OCI-LY1 (cell line): ENCODE measurements around the gene SUGCT.

Source experiments
- H2AFZ ChIP-seq: fragments of 200-600 bp; sonication (generic), shearing (Covaris generic); 2 replicates; pipeline ENCODE4 v1.6.0; 2014; ENCODE audit warnings: antibody characterized with exemption, mild to moderate bottlenecking, low read length
- H3F3A ChIP-seq: fragments of 200-600 bp; sonication (generic), shearing (Covaris generic); 2 replicates; pipeline ENCODE4 v1.6.0; 2014; ENCODE audit warnings: mild to moderate bottlenecking, antibody characterized with exemption, low read length, moderate library complexity; ENCODE audit not compliant: insufficient read depth
- H3K27ac ChIP-seq: fragments of 200-600 bp; sonication (generic); 2 replicates; pipeline ENCODE4 v1.5.1; 2014; ENCODE audit warnings: low read length, mixed run types, mild to moderate bottlenecking, low read depth; ENCODE audit not compliant: poor library complexity, severe bottlenecking
- H3K27me3 ChIP-seq: fragments of 200-600 bp; sonication (generic); 2 replicates; pipeline ENCODE4 v1.6.0; 2014; ENCODE audit warnings: antibody characterized with exemption, mild to moderate bottlenecking, low read length, moderate library complexity; ENCODE audit not compliant: insufficient read depth
- H3K36me3 ChIP-seq: fragments of 200-600 bp; sonication (generic); 2 replicates; pipeline ENCODE4 v1.6.1; 2014; ENCODE audit warnings: mild to moderate bottlenecking, antibody characterized with exemption, low read length, moderate library complexity, mixed read lengths; ENCODE audit not compliant: insufficient read depth
- H3K4me1 ChIP-seq: fragments of 200-600 bp; sonication (generic); 2 replicates; pipeline ENCODE4 v1.5.1; 2014; ENCODE audit warnings: mild to moderate bottlenecking, low read length, moderate library complexity; ENCODE audit not compliant: insufficient read depth, severe bottlenecking
- H3K4me2 ChIP-seq: fragments of 200-600 bp; sonication (generic), shearing (Covaris generic); 2 replicates; pipeline ENCODE4 v1.6.1; 2014; ENCODE audit warnings: low read length
- H3K4me3 ChIP-seq: fragments of 200-600 bp; sonication (generic); 2 replicates; pipeline ENCODE4 v1.5.1; 2014; ENCODE audit warnings: low read length, low read depth, mild to moderate bottlenecking, mixed read lengths; ENCODE audit not compliant: poor library complexity, severe bottlenecking
- H3K79me2 ChIP-seq: fragments of 200-600 bp; shearing (Covaris generic); 2 replicates; pipeline ENCODE4 v1.6.1; 2016; ENCODE audit warnings: mixed run types, low read length, mixed read lengths; ENCODE audit not compliant: insufficient read depth
- H3K9ac ChIP-seq: fragments of 200-600 bp; sonication (generic), shearing (Covaris generic); 2 replicates; pipeline ENCODE4 v1.6.1; 2014; ENCODE audit warnings: mild to moderate bottlenecking, low read length, mixed read lengths
- H3K9me2 ChIP-seq: fragments of 200-600 bp; sonication (generic), shearing (Covaris generic); 2 replicates; pipeline ENCODE4 v1.6.1; 2014; ENCODE audit warnings: low read depth, mild to moderate bottlenecking, low read length, mixed read lengths
- H3K9me3 ChIP-seq: fragments of 200-600 bp; shearing (Covaris generic); 2 replicates; pipeline ENCODE4 v1.6.1; 2014; ENCODE audit warnings: low read length, mixed read lengths
- H4K20me1 ChIP-seq: fragments of 200-600 bp; sonication (generic), shearing (Covaris generic); 2 replicates; pipeline ENCODE4 v1.6.0; 2016; ENCODE audit warnings: mild to moderate bottlenecking, low read length; ENCODE audit not compliant: insufficient read depth
- CTCF ChIP-seq: fragments of 200-600 bp; sonication (generic), shearing (Covaris generic); IDR thresholded peaks from 2 replicates; pipeline ENCODE4 v1.5.1; 2017; ENCODE audit warnings: mild to moderate bottlenecking, antibody characterized with exemption, low read length, moderate library complexity, mixed read lengths
- EZH2 ChIP-seq: fragments of 200-600 bp; sonication (generic), shearing (Covaris generic); IDR thresholded peaks from 2 replicates; pipeline ENCODE4 v1.8.0; 2017; ENCODE audit warnings: borderline replicate concordance, mixed run types, mild to moderate bottlenecking, antibody characterized with exemption, low read length, moderate library complexity, mixed read lengths

SUGCT gene

DNA sequence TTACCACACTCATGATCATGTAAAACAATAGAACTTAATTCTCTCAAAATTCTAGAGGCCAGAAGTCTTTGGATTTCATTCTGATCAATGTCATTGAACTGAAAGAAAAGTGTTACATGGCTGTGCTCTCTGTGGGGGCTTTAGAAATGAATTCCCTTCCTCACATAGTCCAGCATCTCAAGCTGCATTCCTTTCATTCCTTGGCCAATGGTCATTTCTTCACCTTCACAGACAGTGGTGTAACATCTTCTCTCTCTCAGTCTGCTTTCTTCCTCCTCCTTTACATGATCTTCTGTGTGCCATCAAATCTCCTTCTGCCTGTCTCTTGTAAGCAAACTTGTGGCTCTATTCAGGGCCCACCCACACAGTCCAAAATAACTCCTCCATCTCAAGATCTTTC is 735.3 kb downstream of the SUGCT start:
- TF ChIP-seq CTCF = no peak
- no peak for TF ChIP-seq EZH2
- no peaks in the 10 kb centered on the region for H4K20me1 ChIP-seq
- no peaks in the 10 kb centered on the region for H3K27me3 ChIP-seq
- H3K9me2 ChIP-seq = no peaks in the 10 kb centered on the region
- no peak overlapping the region for H3K4me3 ChIP-seq
- no peaks in the 10 kb centered on the region for H3K79me2 ChIP-seq
- no peaks in the 10 kb centered on the region for H3F3A ChIP-seq
- H3K9ac ChIP-seq = no peak overlapping the region
- H3K27ac ChIP-seq = no peak overlapping the region
- no peaks in the 10 kb centered on the region for H3K36me3 ChIP-seq
- H3K4me2 ChIP-seq = no peak overlapping the region
- H2AFZ ChIP-seq = no peak overlapping the region
- H3K4me1 ChIP-seq = peaks cover 6% of the 10 kb centered on the region
- H3K9me3 ChIP-seq = no peaks in the 10 kb centered on the region

- Histone ChIP-seq H3K4me3 (no peak overlapping the region), H3K9me2 (no peaks in the 10 kb centered on the region), H3K27ac (no peak overlapping the region), H3K9ac (no peak overlapping the region), H3K79me2 (no peaks in the 10 kb centered on the region), H3K36me3 (no peaks in the 10 kb centered on the region), H3K4me2 (no peak overlapping the region), H3K9me3 (no peaks in the 10 kb centered on the region), H3K4me1 (no peaks in the 10 kb centered on the region), H3K27me3 (no peaks in the 10 kb centered on the region), H4K20me1 (no peaks in the 10 kb centered on the region), H2AFZ (no peak overlapping the region), H3F3A (no peaks in the 10 kb centered on the region)
- TF ChIP-seq EZH2 = no peak
Measured at GRCh38 chr7:40873248-40873647, 738.4 kb downstream of the SUGCT start.

- H3K4me3 ChIP-seq = no peak overlapping the region
- H3K27me3 ChIP-seq = no peaks in the 10 kb centered on the region
- no peak overlapping the region for H2AFZ ChIP-seq
- no peak overlapping the region for H3K9ac ChIP-seq
- H4K20me1 ChIP-seq = no peaks in the 10 kb centered on the region
- H3K4me2 ChIP-seq = no peak overlapping the region
- no peaks in the 10 kb centered on the region for H3K79me2 ChIP-seq
- H3K9me2 ChIP-seq = no peaks in the 10 kb centered on the region
- H3K9me3 ChIP-seq = no peaks in the 10 kb centered on the region
- no peaks in the 10 kb centered on the region for H3K4me1 ChIP-seq
- H3F3A ChIP-seq = no peaks in the 10 kb centered on the region
- TF ChIP-seq EZH2 = no peak
- no peak for TF ChIP-seq CTCF
- H3K36me3 ChIP-seq = no peaks in the 10 kb centered on the region
- H3K27ac ChIP-seq = no peak overlapping the region
Measured at GRCh38 chr7:40874756-40875155, 740.0 kb downstream of the SUGCT start.

DNA sequence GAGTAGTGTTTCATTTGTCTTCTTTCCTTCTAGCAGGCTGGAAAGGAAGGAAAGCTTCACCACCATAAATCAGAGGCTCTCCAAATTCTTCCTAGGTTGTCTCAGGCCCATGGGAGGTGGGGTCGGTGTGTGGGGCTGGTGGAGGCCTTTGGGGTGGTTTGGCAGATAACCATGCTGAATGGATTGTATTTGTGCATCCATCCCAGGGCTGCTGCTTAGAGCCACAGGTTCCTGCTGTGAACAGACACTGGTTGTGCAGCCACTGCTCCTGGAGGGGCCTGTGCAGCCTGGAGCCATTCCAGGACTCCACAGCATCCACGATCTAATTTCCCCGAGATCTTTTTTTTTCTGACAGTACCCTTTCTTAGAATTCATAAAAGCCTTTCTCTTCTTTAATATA is 741.8 kb downstream of the SUGCT start:
- Histone ChIP-seq H3K9me3 (no peaks in the 10 kb centered on the region), H3K4me2 (no peak overlapping the region), H3K9me2 (no peaks in the 10 kb centered on the region), H3K4me3 (no peak overlapping the region), H3K79me2 (no peaks in the 10 kb centered on the region), H2AFZ (no peak overlapping the region), H3K4me1 (no peaks in the 10 kb centered on the region), H3K27me3 (no peaks in the 10 kb centered on the region), H3K27ac (no peak overlapping the region), H3K9ac (no peak overlapping the region), H3F3A (no peaks in the 10 kb centered on the region), H4K20me1 (no peaks in the 10 kb centered on the region), H3K36me3 (no peaks in the 10 kb centered on the region)
- TF ChIP-seq CTCF = no peak
- TF ChIP-seq EZH2 = no peak
